SK-N-SH (cell line): Measurements from ENCODE around the gene WNT8B. TPM values are rescaled to one million over a fixed set of nuclear protein-coding genes. Genes with fewer than 3 reads are reported as not detected.

Experiments used
- CTCF ChIA-PET: fragments of 300-600, 350-600 bp; formaldehyde crosslinking; extraction: SDS; loops from one replicate; lab custom pipeline; 2021; lab: Yijun Ruan, JAX
- POLR2A ChIA-PET: fragments of 350-600 bp; sonication (Branson Sonifier 250); formaldehyde crosslinking; extraction: SDS; loops from one replicate; lab custom pipeline; 2020; ENCODE audit warnings: antibody characterized with exemption, inconsistent platforms; lab: Yijun Ruan, JAX
- DNase-seq: peaks from one replicate; pipeline ENCODE4 v3.0.0; 2012
- H2AFZ ChIP-seq: fragments of 200-600 bp; sonication (generic); 2 replicates; pipeline ENCODE4 v1.8.1; 2016; ENCODE audit warnings: antibody characterized with exemption, mild to moderate bottlenecking, low read depth
- H3F3A ChIP-seq: fragments of 200-600 bp; sonication (generic); replicated peaks from 2 replicates; pipeline ENCODE3; 2016; ENCODE audit warnings: antibody characterized with exemption, mild to moderate bottlenecking; ENCODE audit not compliant: insufficient read depth
- H3K27ac ChIP-seq, 2 experiments: fragments of 200-500 bp in 1 of 2; fragments of 200-600 bp in 1 of 2; sonication (Bioruptor generic) in 1 of 2; sonication (generic), shearing (Covaris generic) in 1 of 2; 2 replicates each; pipeline versions ENCODE4 v1.5.1 to v1.6.1; 2014 to 2016; ENCODE audit warnings: low read depth in 2 of 2, inconsistent platforms in 1 of 2, low read length in 1 of 2, mild to moderate bottlenecking in 1 of 2, mixed read lengths in 1 of 2
- H3K27me3 ChIP-seq: fragments of 200-600 bp; sonication (generic), shearing (Covaris generic); 2 replicates; pipeline ENCODE4 v1.6.1; 2016; ENCODE audit warnings: mixed run types; ENCODE audit not compliant: insufficient read depth
- H3K36me3 ChIP-seq, 2 experiments: fragments of 200-500 bp in 1 of 2; fragments of 200-600 bp in 1 of 2; sonication (Bioruptor generic) in 1 of 2; sonication (generic) in 1 of 2; replicated peaks in 1 of 2; 2 replicates each; pipeline versions ENCODE3 to v1.5.1; 2014 to 2016; ENCODE audit warnings: low read length in 1 of 2, mild to moderate bottlenecking in 1 of 2; ENCODE audit not compliant: insufficient read depth in 2 of 2, control insufficient read depth in 1 of 2
- H3K4me1 ChIP-seq, 2 experiments: fragments of 200-500 bp in 1 of 2; fragments of 200-600 bp in 1 of 2; sonication (Bioruptor generic) in 1 of 2; sonication (generic), shearing (Covaris generic) in 1 of 2; 2 replicates each; pipeline versions ENCODE4 v1.5.1 to v1.6.1; 2014 to 2016; ENCODE audit warnings: low read depth in 1 of 2, low read length in 1 of 2, mixed run types in 1 of 2; ENCODE audit not compliant: insufficient read depth in 2 of 2, control insufficient read depth in 1 of 2
- H3K4me2 ChIP-seq: fragments of 200-600 bp; sonication (generic), shearing (Covaris generic); 2 replicates; pipeline ENCODE4 v1.6.1; 2017; ENCODE audit warnings: mixed run types
- H3K4me3 ChIP-seq, 2 experiments: fragments of 200-500 bp in 1 of 2; fragments of 200-600 bp in 1 of 2; sonication (Bioruptor generic) in 1 of 2; sonication (generic), shearing (Covaris generic) in 1 of 2; 2 replicates each; pipeline versions ENCODE4 v1.5.1 to v1.8.1; 2014 to 2016; ENCODE audit warnings: low read depth in 2 of 2, inconsistent platforms in 1 of 2, low read length in 1 of 2, mild to moderate bottlenecking in 1 of 2, mixed read lengths in 1 of 2, moderate library complexity in 1 of 2
- H3K79me2 ChIP-seq: fragments of 200-600 bp; sonication (generic); 2 replicates; pipeline ENCODE4 v1.8.1; 2017; ENCODE audit warnings: mild to moderate bottlenecking; ENCODE audit not compliant: insufficient read depth
- H3K9ac ChIP-seq: fragments of 200-600 bp; sonication (generic); 2 replicates; pipeline ENCODE4 v1.6.1; 2017; ENCODE audit warnings: mixed run types
- H3K9me2 ChIP-seq: fragments of 200-600 bp; sonication (generic); 2 replicates; pipeline ENCODE4 v1.6.1; 2017; ENCODE audit warnings: mixed run types
- H3K9me3 ChIP-seq: fragments of 200-600 bp; sonication (generic); 2 replicates; pipeline ENCODE4 v1.6.1; 2017; ENCODE audit warnings: mixed run types, mild to moderate bottlenecking, moderate library complexity
- H4K20me1 ChIP-seq: fragments of 200-600 bp; sonication (generic); 2 replicates; pipeline ENCODE4 v1.6.1; 2017; ENCODE audit warnings: mild to moderate bottlenecking, mixed run types; ENCODE audit not compliant: insufficient read depth
- CHD2 ChIP-seq: fragments of 150-350 bp; IDR thresholded peaks from 2 replicates; pipeline ENCODE4 v1.6.1; 2018; ENCODE audit warnings: low read length; ENCODE audit not compliant: partially characterized antibody
- EP300 ChIP-seq, 2 experiments: IDR thresholded peaks; 2 replicates each; pipeline versions ENCODE4 v1.4.0 to v1.6.1; 2012; ENCODE audit warnings: borderline replicate concordance in 1 of 2, low read depth in 1 of 2, low read length in 1 of 2
- EZH2phosphoT487 ChIP-seq: fragments of 200-600 bp; sonication (generic); IDR thresholded peaks from 2 replicates; pipeline ENCODE4 v1.6.1; 2017; ENCODE audit warnings: low read depth, mixed run types, mild to moderate bottlenecking, antibody characterized with exemption, moderate library complexity, borderline replicate concordance
- FOSL2 ChIP-seq: IDR thresholded peaks from 2 replicates; pipeline ENCODE4 v1.4.0; 2012; ENCODE audit warnings: low read depth, mild to moderate bottlenecking, moderate library complexity, borderline replicate concordance
- FOXM1 ChIP-seq: IDR thresholded peaks from 2 replicates; pipeline ENCODE4 v1.4.0; 2012; ENCODE audit warnings: low read depth, mild to moderate bottlenecking
- GATA2 ChIP-seq: sonication (generic); formaldehyde crosslinking; IDR thresholded peaks from 2 replicates; pipeline ENCODE4 v1.5.0; 2020; ENCODE audit warnings: mild to moderate bottlenecking, missing genetic modification reagents
- JUND ChIP-seq: IDR thresholded peaks from 2 replicates; pipeline ENCODE4 v1.4.0; 2012
- MEF2A ChIP-seq: IDR thresholded peaks from 2 replicates; pipeline ENCODE4 v1.4.0; 2012; ENCODE audit warnings: low read depth, borderline replicate concordance
- MXI1 ChIP-seq: IDR thresholded peaks from 2 replicates; pipeline ENCODE4 v1.6.1; 2012; ENCODE audit warnings: mild to moderate bottlenecking, low read depth, low read length, improper control_type of control experiment
- NFIC ChIP-seq: IDR thresholded peaks from 2 replicates; pipeline ENCODE4 v1.4.0; 2012; ENCODE audit warnings: borderline replicate concordance
- NRF1 ChIP-seq: IDR thresholded peaks from 2 replicates; pipeline ENCODE4 v1.6.1; 2012; ENCODE audit warnings: low read depth, mild to moderate bottlenecking, low read length
- POLR2AphosphoS5 ChIP-seq: IDR thresholded peaks from 2 replicates; pipeline ENCODE4 v1.6.1; 2012; ENCODE audit warnings: low read depth, low read length
- RAD21 ChIP-seq: IDR thresholded peaks from 2 replicates; pipeline ENCODE4 v1.6.1; 2012; ENCODE audit warnings: mild to moderate bottlenecking, low read length
- RFX5 ChIP-seq: IDR thresholded peaks from 2 replicates; pipeline ENCODE4 v1.6.1; 2012; ENCODE audit warnings: mild to moderate bottlenecking, improper control_type of control experiment, low read length
- RXRA ChIP-seq: IDR thresholded peaks from 2 replicates; pipeline ENCODE4 v1.4.0; 2012; ENCODE audit warnings: low read depth, mild to moderate bottlenecking, borderline replicate concordance
- SIN3A ChIP-seq: IDR thresholded peaks from 2 replicates; pipeline ENCODE4 v1.6.1; 2012; ENCODE audit warnings: low read depth, mild to moderate bottlenecking, low read length, moderate library complexity, borderline replicate concordance
- SMC3 ChIP-seq: IDR thresholded peaks from 2 replicates; pipeline ENCODE4 v1.6.1; 2012; ENCODE audit warnings: low read depth, low read length, improper control_type of control experiment
- TAF1 ChIP-seq: IDR thresholded peaks from 2 replicates; pipeline ENCODE4 v1.6.1; 2012; ENCODE audit warnings: low read depth, mild to moderate bottlenecking, low read length, moderate library complexity, borderline replicate concordance
- TEAD4 ChIP-seq: IDR thresholded peaks from 2 replicates; pipeline ENCODE4 v1.4.0; 2012; ENCODE audit warnings: mild to moderate bottlenecking, borderline replicate concordance; ENCODE audit not compliant: insufficient read depth
- YY1 ChIP-seq: IDR thresholded peaks from 2 replicates; pipeline ENCODE4 v1.4.0; 2012; ENCODE audit warnings: low read depth, mild to moderate bottlenecking
- WGBS: methylation state at CpG from one replicate; pipeline ENCODE4 v1.1.6; 2017; ENCODE audit warnings: low lambda C conversion rate; 5-methylcytosine and 5-hydroxymethylcytosine counted together
- polyA plus RNA-seq, 3 experiments: library from polyadenylated mRNA; depleted of rRNA; stranded (reverse); fragments of >200 nt; gene quantifications; 2 replicates each; pipeline ENCODE4 v1.2.3, GENCODE V29; 2012
- TF ChIP-seq, protein P1 (sequence below): IDR thresholded peaks from 2 replicates; pipeline ENCODE4 v1.4.0; 2012; ENCODE audit warnings: low read depth, borderline replicate concordance
- TF ChIP-seq, protein P2 (sequence below): fragments of 200-600 bp; sonication (generic); IDR thresholded peaks from 2 replicates; pipeline ENCODE4 v1.6.1; 2017; ENCODE audit warnings: antibody characterized with exemption, mild to moderate bottlenecking, moderate library complexity
- TF ChIP-seq, protein P3 (sequence below): IDR thresholded peaks from 2 replicates; pipeline ENCODE4; 2012
- TF ChIP-seq, protein P4 (sequence below): fragments of 150-350 bp; IDR thresholded peaks from 2 replicates; pipeline ENCODE4 v1.6.1; 2016; ENCODE audit warnings: mild to moderate bottlenecking, low read depth, low read length

Gene WNT8B
- polyA plus RNA-seq, 1 of the 3 experiments (the other 2 are of a cell fraction), result 0.18 TPM

DNA sequence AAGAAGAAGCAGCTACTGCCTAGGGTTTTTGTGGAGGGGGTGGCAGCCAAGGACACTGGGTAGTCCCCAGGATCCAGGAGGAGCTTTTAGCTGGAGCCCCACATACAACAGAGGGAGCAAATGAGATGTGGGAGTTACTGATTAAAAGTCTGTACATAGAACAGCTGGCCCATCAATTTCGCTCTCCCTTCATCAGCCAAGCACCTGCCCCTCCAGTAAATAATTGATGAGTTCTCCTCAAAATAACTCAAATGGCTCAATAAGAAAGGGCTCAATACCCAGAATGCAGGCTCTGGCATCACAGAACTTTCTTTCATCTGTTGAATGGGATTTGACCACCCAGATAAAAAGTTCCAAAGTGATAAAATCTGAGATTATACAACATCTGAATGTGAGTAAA, 15.1 kb upstream of the WNT8B start:
- no peak overlapping the region for H3K27ac ChIP-seq
- no peak for TF ChIP-seq TEAD4
- TF ChIP-seq RAD21, result no peak
- no peak for TF ChIP-seq POLR2AphosphoS5
- no peak for TF ChIP-seq EZH2phosphoT487
- no peak for TF ChIP-seq SMC3
- no peak for TF ChIP-seq MXI1
- TF ChIP-seq YY1, result no peak
- TF ChIP-seq GATA2, result no peak
- TF ChIP-seq TAF1, result no peak
- no peak for TF ChIP-seq NRF1
- TF ChIP-seq EP300 (IDR thresholded peaks at IDR 0.05; ENCODE audit: borderline replicate concordance in 1 of 2, low read depth in 1 of 2, low read length in 1 of 2), result no peak
- TF ChIP-seq FOXM1, result no peak
- no peak for TF ChIP-seq CHD2
- no peak for TF ChIP-seq FOSL2
- no peak for TF ChIP-seq NFIC
- TF ChIP-seq, all 33 proteins: peak for 0
- CTCF ChIA-PET, result interaction anchor here (1.4 to 3.0 kb wide), 5 partner anchors 13 to 109 kb away, joined by 4 to 13 read pairs (median 5); no protein-coding TSS in a partner anchor
- Histone ChIP-seq H3K9me2 (no peaks in the 10 kb centered on the region), H3K36me3 (no peaks in the 10 kb centered on the region), H3K9ac (no peak overlapping the region), H3K27me3 (no peaks in the 10 kb centered on the region; the same call in 1 of the 2 replicates), H3K9me3 (no peaks in the 10 kb centered on the region), H2AFZ (no peak overlapping the region), H3K4me1 (no peaks in the 10 kb centered on the region), H3K4me3 (no peak overlapping the region), H4K20me1 (no peaks in the 10 kb centered on the region), H3K79me2 (no peaks in the 10 kb centered on the region), H3F3A (no peaks in the 10 kb centered on the region), H3K4me2 (no peak overlapping the region)
- POLR2A ChIA-PET, result no interaction called here
- 100% methylated on average over 1 of the region's 1 CpG for WGBS
- no peak for DNase-seq

DNA sequence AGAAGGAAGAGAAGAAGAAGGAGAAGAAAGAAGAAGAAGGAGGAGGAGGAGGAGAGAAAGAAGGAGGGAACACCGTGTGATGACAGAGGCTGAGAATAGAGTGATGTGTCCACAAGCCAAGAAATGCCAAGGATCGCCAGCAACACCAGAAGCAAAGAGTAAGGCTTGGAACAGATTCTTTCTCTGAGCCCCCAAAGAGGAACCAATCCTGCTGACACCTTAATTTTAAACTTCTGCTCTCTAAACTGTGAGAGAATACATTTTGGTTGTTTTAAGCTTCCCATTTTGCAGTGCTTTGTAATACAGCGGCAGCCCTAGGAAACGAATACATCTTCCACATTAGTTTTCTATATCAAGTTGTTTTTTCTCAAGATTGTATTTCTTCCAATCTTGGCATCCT, 13.9 kb upstream of the WNT8B start:
- no peaks in the 10 kb centered on the region; the same call in 1 of the 2 replicates for H3K27me3 ChIP-seq
- ChIA-PET POLR2A (no interaction called here), CTCF (interaction anchor here (0.7 to 3.0 kb wide), 4 partner anchors 15 to 70 kb away, joined by 4 to 13 read pairs (median 6); no protein-coding TSS in a partner anchor)
- no peaks in the 10 kb centered on the region for H3F3A ChIP-seq
- H3K4me2 ChIP-seq, result no peak overlapping the region
- DNase-seq, result no peak
- H3K9ac ChIP-seq, result no peak overlapping the region
- H3K4me1 ChIP-seq, result no peaks in the 10 kb centered on the region
- H3K9me3 ChIP-seq, result no peaks in the 10 kb centered on the region
- WGBS, result 60% methylated on average over 4 of the region's 4 CpGs
- H3K4me3 ChIP-seq, result no peak overlapping the region
- H3K36me3 ChIP-seq, result no peaks in the 10 kb centered on the region
- H3K27ac ChIP-seq, result no peak overlapping the region
- no peak overlapping the region for H2AFZ ChIP-seq
- no peaks in the 10 kb centered on the region for H3K9me2 ChIP-seq
- no peaks in the 10 kb centered on the region for H4K20me1 ChIP-seq
- H3K79me2 ChIP-seq, result no peaks in the 10 kb centered on the region
- TF ChIP-seq MEF2A (no peak), JUND (no peak), YY1 (no peak), RXRA (no peak), FOXM1 (no peak), EZH2phosphoT487 (no peak), SIN3A (no peak), NFIC (no peak), RFX5 (no peak), EP300 (IDR thresholded peaks at IDR 0.05; ENCODE audit: borderline replicate concordance in 1 of 2, low read depth in 1 of 2, low read length in 1 of 2) (no peak), RAD21 (no peak)
- TF ChIP-seq, protein P1, sequence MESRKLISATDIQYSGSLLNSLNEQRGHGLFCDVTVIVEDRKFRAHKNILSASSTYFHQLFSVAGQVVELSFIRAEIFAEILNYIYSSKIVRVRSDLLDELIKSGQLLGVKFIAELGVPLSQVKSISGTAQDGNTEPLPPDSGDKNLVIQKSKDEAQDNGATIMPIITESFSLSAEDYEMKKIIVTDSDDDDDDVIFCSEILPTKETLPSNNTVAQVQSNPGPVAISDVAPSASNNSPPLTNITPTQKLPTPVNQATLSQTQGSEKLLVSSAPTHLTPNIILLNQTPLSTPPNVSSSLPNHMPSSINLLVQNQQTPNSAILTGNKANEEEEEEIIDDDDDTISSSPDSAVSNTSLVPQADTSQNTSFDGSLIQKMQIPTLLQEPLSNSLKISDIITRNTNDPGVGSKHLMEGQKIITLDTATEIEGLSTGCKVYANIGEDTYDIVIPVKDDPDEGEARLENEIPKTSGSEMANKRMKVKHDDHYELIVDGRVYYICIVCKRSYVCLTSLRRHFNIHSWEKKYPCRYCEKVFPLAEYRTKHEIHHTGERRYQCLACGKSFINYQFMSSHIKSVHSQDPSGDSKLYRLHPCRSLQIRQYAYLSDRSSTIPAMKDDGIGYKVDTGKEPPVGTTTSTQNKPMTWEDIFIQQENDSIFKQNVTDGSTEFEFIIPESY, result no peak
- TF ChIP-seq, protein P2, sequence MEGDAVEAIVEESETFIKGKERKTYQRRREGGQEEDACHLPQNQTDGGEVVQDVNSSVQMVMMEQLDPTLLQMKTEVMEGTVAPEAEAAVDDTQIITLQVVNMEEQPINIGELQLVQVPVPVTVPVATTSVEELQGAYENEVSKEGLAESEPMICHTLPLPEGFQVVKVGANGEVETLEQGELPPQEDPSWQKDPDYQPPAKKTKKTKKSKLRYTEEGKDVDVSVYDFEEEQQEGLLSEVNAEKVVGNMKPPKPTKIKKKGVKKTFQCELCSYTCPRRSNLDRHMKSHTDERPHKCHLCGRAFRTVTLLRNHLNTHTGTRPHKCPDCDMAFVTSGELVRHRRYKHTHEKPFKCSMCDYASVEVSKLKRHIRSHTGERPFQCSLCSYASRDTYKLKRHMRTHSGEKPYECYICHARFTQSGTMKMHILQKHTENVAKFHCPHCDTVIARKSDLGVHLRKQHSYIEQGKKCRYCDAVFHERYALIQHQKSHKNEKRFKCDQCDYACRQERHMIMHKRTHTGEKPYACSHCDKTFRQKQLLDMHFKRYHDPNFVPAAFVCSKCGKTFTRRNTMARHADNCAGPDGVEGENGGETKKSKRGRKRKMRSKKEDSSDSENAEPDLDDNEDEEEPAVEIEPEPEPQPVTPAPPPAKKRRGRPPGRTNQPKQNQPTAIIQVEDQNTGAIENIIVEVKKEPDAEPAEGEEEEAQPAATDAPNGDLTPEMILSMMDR, result no peak
- TF ChIP-seq, protein P3, sequence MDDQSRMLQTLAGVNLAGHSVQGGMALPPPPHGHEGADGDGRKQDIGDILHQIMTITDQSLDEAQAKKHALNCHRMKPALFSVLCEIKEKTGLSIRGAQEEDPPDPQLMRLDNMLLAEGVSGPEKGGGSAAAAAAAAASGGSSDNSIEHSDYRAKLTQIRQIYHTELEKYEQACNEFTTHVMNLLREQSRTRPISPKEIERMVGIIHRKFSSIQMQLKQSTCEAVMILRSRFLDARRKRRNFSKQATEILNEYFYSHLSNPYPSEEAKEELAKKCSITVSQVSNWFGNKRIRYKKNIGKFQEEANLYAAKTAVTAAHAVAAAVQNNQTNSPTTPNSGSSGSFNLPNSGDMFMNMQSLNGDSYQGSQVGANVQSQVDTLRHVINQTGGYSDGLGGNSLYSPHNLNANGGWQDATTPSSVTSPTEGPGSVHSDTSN, result no peak
- TF ChIP-seq, protein P4, sequence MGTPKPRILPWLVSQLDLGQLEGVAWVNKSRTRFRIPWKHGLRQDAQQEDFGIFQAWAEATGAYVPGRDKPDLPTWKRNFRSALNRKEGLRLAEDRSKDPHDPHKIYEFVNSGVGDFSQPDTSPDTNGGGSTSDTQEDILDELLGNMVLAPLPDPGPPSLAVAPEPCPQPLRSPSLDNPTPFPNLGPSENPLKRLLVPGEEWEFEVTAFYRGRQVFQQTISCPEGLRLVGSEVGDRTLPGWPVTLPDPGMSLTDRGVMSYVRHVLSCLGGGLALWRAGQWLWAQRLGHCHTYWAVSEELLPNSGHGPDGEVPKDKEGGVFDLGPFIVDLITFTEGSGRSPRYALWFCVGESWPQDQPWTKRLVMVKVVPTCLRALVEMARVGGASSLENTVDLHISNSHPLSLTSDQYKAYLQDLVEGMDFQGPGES, result no peak
